Vagina (tissue), 2 donors: Measurements from ENCODE around the gene PARN.
"Not testable (repeated sequence)": the region's sequence is repeated elsewhere in the genome, so short reads cannot be mapped to it uniquely, and the experiment has no call there.

Experiments used
- CTCF ChIP-seq, 3 experiments: fragments of 450-650 bp in 2 of 3; fragments of 200-600 bp in 1 of 3; sonication (generic) in 1 of 3; IDR thresholded peaks; one replicate each; pipeline ENCODE4 v1.5.1; 2017 to 2019; ENCODE audit warnings: antibody characterized with exemption in 3 of 3, mild to moderate bottlenecking in 2 of 3, moderate library complexity in 2 of 3
- POLR2A ChIP-seq, 2 donors: fragments of 450-650 bp; IDR thresholded peaks; one replicate each; pipeline ENCODE4 v1.6.1; 2017; ENCODE audit warnings: antibody characterized with exemption in 2 of 2, mild to moderate bottlenecking in 2 of 2, moderate library complexity in 2 of 2

DNA sequence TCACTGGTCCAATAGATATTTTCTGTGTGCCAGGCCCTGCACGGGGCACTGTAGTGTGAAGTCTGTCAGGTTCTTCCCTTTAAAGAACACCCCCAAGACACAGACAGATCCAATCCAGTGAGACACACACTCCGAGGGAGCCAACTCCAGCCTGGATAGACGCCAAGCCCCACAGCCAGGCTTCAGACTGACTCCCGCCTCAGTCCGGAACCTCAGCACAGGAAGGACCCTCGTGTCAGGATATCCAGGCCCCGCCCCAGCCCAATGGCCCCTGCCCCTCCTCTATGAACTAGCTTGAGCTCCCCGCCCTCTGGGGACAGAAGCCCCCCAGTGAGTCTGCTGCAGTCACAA, 228.4 kb downstream of the PARN start:
- TF ChIP-seq CTCF, POLR2A (IDR thresholded peaks at IDR 0.05): not testable (repeated sequence)
